ENCODE data around the gene GLUL.
"Not testable (repeated sequence)": the region's sequence is repeated elsewhere in the genome, so short reads cannot be mapped to it uniquely, and the experiment has no call there.

Gene GLUL

GRCh38 chr1:182368358-182368757 is 23.2 kb downstream of the GLUL start:
- DNase-seq (ENCODE audit: low read depth): no peak

DNA sequence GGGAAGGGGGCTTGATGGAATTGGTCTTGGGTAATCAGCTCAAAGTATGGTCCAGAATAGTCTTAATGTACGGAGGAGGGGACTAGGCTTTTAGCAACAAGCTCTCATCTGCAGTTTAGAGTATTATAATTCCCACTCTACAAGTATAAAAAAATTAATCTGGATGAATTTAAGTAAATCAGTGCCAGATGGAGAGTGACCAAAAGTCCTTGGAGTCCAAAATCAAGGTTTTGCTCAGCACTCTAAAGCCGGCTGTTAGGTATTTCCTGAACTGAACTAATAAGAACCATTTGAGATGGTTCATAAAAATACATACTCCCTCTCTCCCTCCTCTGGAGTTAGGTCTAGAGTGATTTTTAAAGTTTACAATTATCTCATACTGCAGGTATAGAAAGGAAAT is 23.7 kb downstream of the GLUL start:
- no peak for DNase-seq (ENCODE audit: low read depth)

GRCh38 chr1:182366596-182366995 is 25.0 kb downstream of the GLUL start:
- DNase-seq (ENCODE audit: low read depth): no peak

- no peak for DNase-seq (ENCODE audit: low read depth)
Observed at GRCh38 chr1:182359645-182360044, 31.9 kb downstream of the GLUL start.

GRCh38 chr1:182357913-182358312 is 33.7 kb downstream of the GLUL start:
- no peak for DNase-seq (ENCODE audit: low read depth)

- no peak for DNase-seq (ENCODE audit: low read depth)
Observed at GRCh38 chr1:182357171-182357570, 34.4 kb downstream of the GLUL start.

GRCh38 chr1:182355723-182356098 is 35.9 kb downstream of the GLUL start:
- DNase-seq (ENCODE audit: low read depth): no peak

DNA sequence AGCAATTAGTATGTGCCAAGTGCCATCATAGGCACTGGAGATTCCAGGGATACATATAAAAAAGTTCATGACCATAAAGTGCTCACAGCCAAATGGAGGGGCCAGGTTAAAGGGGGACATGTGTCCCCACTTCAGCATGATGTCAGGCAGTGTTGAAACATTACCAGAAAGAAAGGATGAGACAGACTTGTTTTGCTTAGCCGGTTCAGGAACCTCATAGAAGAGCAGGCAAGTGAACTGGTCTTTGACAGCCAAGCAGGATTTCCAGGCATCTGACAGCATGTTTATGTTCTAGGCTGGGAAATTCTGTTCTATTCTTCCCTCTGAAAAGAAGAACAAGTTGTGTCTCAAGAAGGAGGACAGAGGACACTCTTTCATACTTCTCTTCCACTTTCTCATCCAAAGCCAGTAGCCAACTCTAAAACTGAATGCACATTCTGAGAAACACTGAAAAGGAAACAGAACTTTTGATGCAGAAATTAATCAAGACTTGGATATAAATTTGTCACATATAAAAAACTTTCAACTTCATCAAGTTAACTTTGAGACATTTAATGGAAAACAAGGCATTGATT is 39.7 kb downstream of the GLUL start:
- DNase-seq (ENCODE audit: low read depth): no peak

DNA sequence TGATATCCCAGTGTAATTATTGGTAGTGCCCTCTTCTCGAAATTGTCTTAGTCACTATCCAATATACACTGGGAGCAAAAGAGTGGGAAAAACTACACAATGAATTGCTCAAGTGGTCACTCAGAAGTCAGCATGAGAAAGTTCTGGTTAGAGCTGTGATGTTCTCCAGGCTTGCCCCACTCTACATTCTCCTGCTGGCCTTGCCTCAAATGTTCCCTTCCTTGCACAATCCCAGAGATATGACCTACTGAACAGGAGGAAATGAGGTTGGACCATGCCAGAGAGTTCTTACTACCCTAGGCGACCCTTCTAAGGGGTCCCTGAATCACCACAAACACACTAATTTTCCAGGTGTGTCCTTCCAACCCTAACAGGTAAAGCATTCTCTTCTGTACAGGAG is 40.8 kb downstream of the GLUL start:
- DNase-seq (ENCODE audit: low read depth): no peak

- DNase-seq (ENCODE audit: low read depth): peak; percentile 38
Observed at GRCh38 chr1:182348961-182349747, 42.4 kb downstream of the GLUL start.

DNA sequence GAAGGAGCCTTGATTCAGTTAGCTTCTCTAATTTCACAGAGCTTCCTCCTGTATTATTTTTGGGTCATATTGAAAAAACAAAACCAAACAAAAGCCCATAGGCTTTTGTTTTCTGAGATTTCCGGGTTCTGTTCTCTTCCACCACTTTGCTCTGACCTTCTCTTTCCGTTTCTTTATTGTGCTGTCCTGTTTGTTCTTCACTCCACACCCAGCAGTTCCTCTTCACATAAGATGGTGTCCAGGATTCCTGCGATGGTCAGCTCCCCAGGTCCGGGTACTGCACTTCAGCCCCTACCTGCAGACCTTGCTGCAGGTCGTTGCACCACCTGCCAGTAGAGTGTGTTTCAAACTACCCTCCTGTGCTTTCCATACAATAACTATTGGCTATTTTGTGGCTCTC is 44.6 kb downstream of the GLUL start:
- DNase-seq (ENCODE audit: low read depth): no peak

DNA sequence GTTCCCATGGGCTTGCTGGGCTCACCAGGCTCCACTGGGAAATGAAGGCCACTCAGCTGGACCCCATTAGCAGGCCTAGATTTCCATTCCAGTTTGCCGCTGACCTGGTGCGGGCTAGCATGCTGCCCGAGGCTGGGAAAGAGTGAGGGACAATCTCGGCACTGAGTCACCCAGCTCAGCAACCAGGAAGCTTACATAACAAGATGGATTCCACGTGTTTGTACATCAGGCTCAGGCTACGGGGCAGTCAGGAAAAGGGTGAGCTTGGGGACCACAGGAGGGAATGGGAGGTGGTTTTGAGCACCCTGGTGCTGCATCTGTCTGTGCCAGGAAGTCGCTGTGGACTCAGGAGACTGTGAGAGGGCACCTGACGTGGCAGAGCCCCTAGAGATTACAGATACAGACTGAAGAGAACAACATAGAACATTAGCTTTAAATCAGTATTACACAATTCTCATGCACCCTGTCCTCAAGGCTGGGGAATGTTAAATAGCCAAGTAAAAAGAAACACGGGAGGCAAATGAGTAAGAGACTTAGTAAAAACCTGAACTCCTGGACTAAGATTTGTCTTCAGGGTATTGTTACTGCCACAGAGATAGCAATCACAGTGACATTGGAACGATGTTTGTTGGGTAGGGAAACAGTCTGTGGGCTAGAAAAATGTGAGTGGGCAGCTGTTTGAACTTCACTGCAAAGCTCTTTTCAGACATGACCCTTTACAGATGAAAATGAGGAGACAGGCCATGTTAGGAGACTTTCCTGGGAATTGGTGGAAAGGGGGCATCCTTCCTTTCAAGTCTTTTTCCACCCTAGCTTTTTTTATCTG is 51.1 kb downstream of the GLUL start:
- peak; percentile 65 for DNase-seq (ENCODE audit: low read depth)

DNA sequence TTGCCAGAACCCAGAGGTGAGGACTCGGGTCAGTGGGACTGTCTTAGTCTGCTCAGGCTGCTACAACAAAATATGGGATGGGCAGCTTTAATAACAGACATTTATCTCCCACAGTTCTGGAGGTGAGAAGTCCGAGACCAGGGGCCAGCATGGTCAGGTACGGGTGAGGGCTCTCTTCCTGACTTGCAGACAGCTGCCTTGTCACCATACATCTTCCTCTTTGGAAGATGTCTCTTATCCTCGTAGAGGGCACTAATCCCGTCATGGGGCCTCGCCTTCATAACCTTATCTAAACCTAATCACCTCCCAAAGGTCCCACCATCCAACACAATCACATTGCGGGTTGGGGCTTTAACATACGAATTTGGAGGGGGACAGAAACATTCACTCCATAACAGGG is 51.9 kb downstream of the GLUL start:
- DNase-seq (ENCODE audit: low read depth): no peak

- DNase-seq (ENCODE audit: low read depth): no peak
Observed at GRCh38 chr1:182338806-182339370, 52.7 kb downstream of the GLUL start.

DNA sequence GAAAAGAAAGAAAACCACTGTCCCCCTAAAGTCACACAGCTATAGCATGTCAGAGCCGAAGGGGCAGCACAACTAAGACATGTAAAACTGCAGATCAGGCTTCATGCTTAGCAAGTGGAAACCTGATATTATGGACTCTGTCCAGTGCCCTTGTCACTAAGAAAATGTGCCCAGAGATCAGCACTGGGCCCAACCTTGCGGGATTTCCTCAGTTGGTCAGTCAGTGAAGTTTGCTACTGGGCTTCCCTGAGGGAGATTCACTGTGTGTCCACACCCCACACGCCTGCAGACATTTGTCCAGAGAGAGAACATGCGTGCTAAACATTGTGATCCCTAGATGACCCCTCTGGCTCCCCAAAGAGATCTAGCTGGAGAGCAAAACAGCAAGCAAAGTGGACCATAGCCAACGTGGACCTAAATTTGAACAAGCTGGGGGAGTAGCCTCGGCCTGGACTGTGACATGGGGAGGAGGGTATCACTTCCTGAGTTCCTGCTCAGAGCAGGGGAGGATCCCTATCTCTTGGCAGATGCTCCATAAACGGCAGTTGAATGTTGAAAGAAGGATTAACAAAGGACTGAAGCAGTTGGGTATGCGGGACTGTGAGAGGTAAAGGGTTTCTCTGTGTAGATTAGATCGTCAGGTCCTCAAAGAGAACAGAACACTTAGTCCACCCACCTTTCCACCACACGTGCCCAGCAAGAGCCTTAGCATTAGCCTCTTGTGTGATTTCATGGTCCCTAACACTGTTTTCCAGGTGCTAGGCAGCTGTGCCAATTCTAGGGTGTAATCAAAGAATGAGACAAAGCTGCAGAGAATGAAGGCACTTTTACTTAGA is 53.6 kb downstream of the GLUL start:
- DNase-seq (ENCODE audit: low read depth): no peak

DNA sequence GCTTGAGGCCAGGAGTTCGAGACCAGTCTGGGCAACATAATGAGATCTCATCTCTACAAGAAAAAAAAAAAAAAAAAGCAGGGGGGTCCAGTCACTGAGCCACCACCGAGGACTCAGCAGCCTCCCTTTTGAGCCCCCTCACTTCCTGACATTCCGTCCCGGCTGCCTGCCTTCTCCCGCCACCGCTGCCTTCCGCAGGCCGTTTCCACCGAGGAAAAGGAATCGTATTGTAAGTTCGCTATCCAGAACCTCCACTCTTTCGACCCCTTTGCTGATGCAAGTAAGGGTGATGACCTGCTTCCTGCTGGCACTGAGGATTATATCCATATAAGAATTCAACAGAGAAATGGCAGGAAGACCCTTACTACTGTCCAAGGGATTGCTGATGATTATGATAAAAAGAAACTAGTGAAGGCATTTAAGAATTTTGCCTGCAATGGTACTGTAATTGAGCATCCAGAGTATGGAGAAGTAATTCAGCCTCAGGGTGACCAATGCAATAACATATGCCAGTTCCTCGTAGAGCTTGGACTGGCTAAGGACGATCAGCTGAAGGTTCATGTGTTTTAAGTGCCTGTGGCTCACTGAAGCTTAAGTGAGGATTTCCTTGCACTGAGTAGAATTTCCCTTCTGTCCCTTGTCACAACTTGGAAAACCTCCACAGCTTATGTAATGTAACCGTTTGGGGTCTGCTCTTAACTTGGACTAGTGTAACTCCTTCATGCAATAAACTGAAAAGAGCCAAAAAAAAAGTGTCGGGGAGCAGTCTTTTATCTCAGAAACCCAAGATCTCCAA is 55.6 kb downstream of the GLUL start:
- DNase-seq (ENCODE audit: low read depth): no peak

DNA sequence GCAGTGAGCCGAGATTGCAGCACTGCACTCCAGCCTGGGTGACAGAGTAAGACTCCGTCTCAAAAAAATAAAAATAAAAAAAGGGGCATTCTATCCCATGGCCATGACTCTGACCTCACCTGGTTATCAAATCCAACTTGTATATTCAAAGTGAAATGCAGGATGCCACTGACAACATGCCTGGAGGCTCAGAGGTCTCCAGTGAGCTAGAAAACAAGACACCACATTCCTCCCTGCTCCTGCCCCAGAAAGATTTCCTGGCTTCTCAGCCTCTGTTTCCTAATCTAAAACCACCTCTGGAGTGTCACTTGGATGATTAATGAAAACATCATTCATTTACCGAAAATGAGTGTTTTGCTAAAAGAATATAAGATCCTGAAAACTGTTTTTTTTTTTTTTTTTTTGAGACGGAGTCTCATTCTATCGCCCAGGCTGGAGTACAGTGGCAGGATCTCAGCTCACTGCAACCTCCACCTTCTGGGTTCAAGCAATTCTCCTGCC is 58.5 kb downstream of the GLUL start:
- DNase-seq (ENCODE audit: low read depth): not testable (repeated sequence)

- no peak for DNase-seq (ENCODE audit: low read depth)
Observed at GRCh38 chr1:182332261-182333060, 59.1 kb downstream of the GLUL start.
